PC-9 (cell line): Measurements from ENCODE around the gene WNT4.

Experiments
- CTCF ChIP-seq: fragments of 200-600 bp; sonication (generic); conservative IDR thresholded peaks from 2 replicates; pipeline ENCODE4 v1.6.1; 2017; ENCODE audit warnings: mixed run types, antibody characterized with exemption, mild to moderate bottlenecking, moderate library complexity
- EZH2 ChIP-seq: fragments of 200-600 bp; sonication (generic); IDR thresholded peaks from 2 replicates; pipeline ENCODE4 v1.8.0; 2017; ENCODE audit warnings: antibody characterized with exemption, low read depth

- TF ChIP-seq CTCF = no peak
- no peak for TF ChIP-seq EZH2
Observed at GRCh38 chr1:22139066-22139594, 3.8 kb downstream of the WNT4 start.
